ENCODE measurements around the gene CDC42BPG. TPM values are rescaled to one million over a fixed set of nuclear protein-coding genes. Genes with fewer than 3 reads are reported as not detected.
"Not testable (repeated sequence)": the region's sequence is repeated elsewhere in the genome, so short reads cannot be mapped to it uniquely, and the experiment has no call there.

CDC42BPG gene
- total RNA-seq, 1 experiment from 2014 or later, result 4.1 TPM

- BruUV-seq (replicated peaks), result TSS peak; percentile 93
- Histone ChIP-seq H3K27ac (ENCODE audit: low read length) (no peak overlapping the region), H3K9me3 (ENCODE audit: control insufficient read depth, insufficient read depth, low read depth, low read length) (no peaks in the 10 kb centered on the region), H3K36me3 (ENCODE audit: control insufficient read depth, insufficient read depth, low read length) (no peaks in the 10 kb centered on the region), H3K4me3 (ENCODE audit: low read depth in 2 of 2, low read length in 2 of 2) (no peak overlapping the region), H3K27me3 (ENCODE audit: control insufficient read depth, insufficient read depth, low read length) (no peaks in the 10 kb centered on the region), H3K4me1 (ENCODE audit: control insufficient read depth, insufficient read depth, low read length) (no peaks in the 10 kb centered on the region)
- POLR2A ChIA-PET, result interaction anchor here (0.6 kb wide), 1 partner anchor 8 kb away, joined by 3 read pairs; no protein-coding TSS in a partner anchor
- ATAC-seq, result no peak
- DNase-seq (ENCODE audit: low read depth, low spot score), result no peak
- CTCF ChIA-PET, result no interaction called here
- in situ Hi-C loops (cut with HindIII; ENCODE audit: low pct_unique_long_range_greater_than_20kb, low sequenced_read_pairs), result no loop called here
- TF ChIP-seq TCF7L2 (IDR thresholded peaks at IDR 0.05; ENCODE audit: low read depth, low read length) (no peak), POLR2AphosphoS5 (IDR thresholded peaks at IDR 0.05; ENCODE audit: low read depth, low read length) (no peak)
- intact Hi-C loops (cut with micrococcal nuclease; ENCODE audit: unreplicated experiment), result no loop called here
Observed at GRCh38 chr11:64823568-64824119, 20.8 kb downstream of the CDC42BPG start.

DNA sequence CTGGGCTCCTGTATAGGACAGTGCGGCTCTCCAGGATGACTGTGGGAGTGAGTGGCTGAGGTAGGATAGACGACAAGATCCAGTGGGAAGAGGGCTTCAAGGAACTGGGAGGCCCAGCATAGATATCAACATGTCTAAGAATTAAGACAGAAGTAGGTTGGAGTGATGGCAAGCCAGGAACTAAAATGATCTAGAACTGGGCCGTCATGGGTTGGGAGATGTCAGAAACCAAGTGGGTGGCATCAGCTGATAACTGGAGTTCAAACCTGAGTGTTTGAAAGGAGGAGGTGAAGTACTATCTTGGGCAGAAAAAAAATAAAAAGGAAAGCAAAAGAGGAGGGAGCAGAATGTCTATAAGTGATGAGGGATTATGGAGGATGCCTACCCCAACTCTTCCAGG lies 27.0 kb downstream of the CDC42BPG start:
- Histone ChIP-seq H3K4me1 (ENCODE audit: control insufficient read depth, insufficient read depth, low read length) (no peaks in the 10 kb centered on the region), H3K36me3 (ENCODE audit: control insufficient read depth, insufficient read depth, low read length) (no peaks in the 10 kb centered on the region), H3K27ac (ENCODE audit: low read length) (no peak overlapping the region), H3K27me3 (ENCODE audit: control insufficient read depth, insufficient read depth, low read length) (no peaks in the 10 kb centered on the region), H3K4me3 (ENCODE audit: low read depth in 2 of 2, low read length in 2 of 2) (no peak overlapping the region), H3K9me3 (ENCODE audit: control insufficient read depth, insufficient read depth, low read depth, low read length) (no peaks in the 10 kb centered on the region)
- ATAC-seq (no peak), DNase-seq (ENCODE audit: low read depth, low spot score) (no peak)
- no TSS peak for BruUV-seq (replicated peaks)
- in situ Hi-C loops (cut with HindIII; ENCODE audit: low pct_unique_long_range_greater_than_20kb, low sequenced_read_pairs), result no loop called here
- ChIA-PET POLR2A (interaction anchor here (0.6 kb wide), 1 partner anchor 31 kb away, joined by 3 read pairs; no protein-coding TSS in a partner anchor), CTCF (no interaction called here)
- TF ChIP-seq SIN3A (IDR thresholded peaks at IDR 0.05; ENCODE audit: borderline replicate concordance, insufficient read depth, low read depth, low read length) (no peak), POLR2AphosphoS5 (IDR thresholded peaks at IDR 0.05; ENCODE audit: low read depth, low read length) (no peak), TCF7L2 (IDR thresholded peaks at IDR 0.05; ENCODE audit: low read depth, low read length) (no peak)
- TF ChIP-seq, protein P1, sequence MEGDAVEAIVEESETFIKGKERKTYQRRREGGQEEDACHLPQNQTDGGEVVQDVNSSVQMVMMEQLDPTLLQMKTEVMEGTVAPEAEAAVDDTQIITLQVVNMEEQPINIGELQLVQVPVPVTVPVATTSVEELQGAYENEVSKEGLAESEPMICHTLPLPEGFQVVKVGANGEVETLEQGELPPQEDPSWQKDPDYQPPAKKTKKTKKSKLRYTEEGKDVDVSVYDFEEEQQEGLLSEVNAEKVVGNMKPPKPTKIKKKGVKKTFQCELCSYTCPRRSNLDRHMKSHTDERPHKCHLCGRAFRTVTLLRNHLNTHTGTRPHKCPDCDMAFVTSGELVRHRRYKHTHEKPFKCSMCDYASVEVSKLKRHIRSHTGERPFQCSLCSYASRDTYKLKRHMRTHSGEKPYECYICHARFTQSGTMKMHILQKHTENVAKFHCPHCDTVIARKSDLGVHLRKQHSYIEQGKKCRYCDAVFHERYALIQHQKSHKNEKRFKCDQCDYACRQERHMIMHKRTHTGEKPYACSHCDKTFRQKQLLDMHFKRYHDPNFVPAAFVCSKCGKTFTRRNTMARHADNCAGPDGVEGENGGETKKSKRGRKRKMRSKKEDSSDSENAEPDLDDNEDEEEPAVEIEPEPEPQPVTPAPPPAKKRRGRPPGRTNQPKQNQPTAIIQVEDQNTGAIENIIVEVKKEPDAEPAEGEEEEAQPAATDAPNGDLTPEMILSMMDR (IDR thresholded peaks at IDR 0.05), result no peak
- TF ChIP-seq, protein P2, sequence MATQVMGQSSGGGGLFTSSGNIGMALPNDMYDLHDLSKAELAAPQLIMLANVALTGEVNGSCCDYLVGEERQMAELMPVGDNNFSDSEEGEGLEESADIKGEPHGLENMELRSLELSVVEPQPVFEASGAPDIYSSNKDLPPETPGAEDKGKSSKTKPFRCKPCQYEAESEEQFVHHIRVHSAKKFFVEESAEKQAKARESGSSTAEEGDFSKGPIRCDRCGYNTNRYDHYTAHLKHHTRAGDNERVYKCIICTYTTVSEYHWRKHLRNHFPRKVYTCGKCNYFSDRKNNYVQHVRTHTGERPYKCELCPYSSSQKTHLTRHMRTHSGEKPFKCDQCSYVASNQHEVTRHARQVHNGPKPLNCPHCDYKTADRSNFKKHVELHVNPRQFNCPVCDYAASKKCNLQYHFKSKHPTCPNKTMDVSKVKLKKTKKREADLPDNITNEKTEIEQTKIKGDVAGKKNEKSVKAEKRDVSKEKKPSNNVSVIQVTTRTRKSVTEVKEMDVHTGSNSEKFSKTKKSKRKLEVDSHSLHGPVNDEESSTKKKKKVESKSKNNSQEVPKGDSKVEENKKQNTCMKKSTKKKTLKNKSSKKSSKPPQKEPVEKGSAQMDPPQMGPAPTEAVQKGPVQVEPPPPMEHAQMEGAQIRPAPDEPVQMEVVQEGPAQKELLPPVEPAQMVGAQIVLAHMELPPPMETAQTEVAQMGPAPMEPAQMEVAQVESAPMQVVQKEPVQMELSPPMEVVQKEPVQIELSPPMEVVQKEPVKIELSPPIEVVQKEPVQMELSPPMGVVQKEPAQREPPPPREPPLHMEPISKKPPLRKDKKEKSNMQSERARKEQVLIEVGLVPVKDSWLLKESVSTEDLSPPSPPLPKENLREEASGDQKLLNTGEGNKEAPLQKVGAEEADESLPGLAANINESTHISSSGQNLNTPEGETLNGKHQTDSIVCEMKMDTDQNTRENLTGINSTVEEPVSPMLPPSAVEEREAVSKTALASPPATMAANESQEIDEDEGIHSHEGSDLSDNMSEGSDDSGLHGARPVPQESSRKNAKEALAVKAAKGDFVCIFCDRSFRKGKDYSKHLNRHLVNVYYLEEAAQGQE (IDR thresholded peaks at IDR 0.05; ENCODE audit: insufficient read depth in 1 of 2, low read depth in 2 of 2, low read length in 1 of 2), result no peak
- intact Hi-C loops (cut with micrococcal nuclease; ENCODE audit: unreplicated experiment), result no loop called here

- H3K4me1 ChIP-seq (ENCODE audit: control insufficient read depth, insufficient read depth, low read length); in situ Hi-C loops (cut with HindIII; ENCODE audit: low pct_unique_long_range_greater_than_20kb, low sequenced_read_pairs); H3K27ac ChIP-seq (ENCODE audit: low read length); DNase-seq (ENCODE audit: low read depth, low spot score); BruUV-seq (replicated peaks); H3K27me3 ChIP-seq (ENCODE audit: control insufficient read depth, insufficient read depth, low read length); H3K4me3 ChIP-seq (ENCODE audit: low read depth in 2 of 2, low read length in 2 of 2); H3K9me3 ChIP-seq (ENCODE audit: control insufficient read depth, insufficient read depth, low read depth, low read length); ATAC-seq; intact Hi-C loops (cut with micrococcal nuclease; ENCODE audit: unreplicated experiment); H3K36me3 ChIP-seq (ENCODE audit: control insufficient read depth, insufficient read depth, low read length); CTCF ChIA-PET: not testable (repeated sequence)
- POLR2A ChIA-PET, result interaction anchor here (0.7 kb wide), 1 partner anchor 20 kb away, joined by 8 read pairs; no protein-coding TSS in a partner anchor
Observed at GRCh38 chr11:64815433-64815832, 29.0 kb downstream of the CDC42BPG start.
